GM23338 (cell line): ENCODE results near the gene HK1. TPM values are rescaled to one million over a fixed set of nuclear protein-coding genes. Genes with fewer than 3 reads are reported as not detected.

Experiments used
- ATAC-seq: fragments of 200-7000 bp; cut with Tn5 transposase; 3 replicates; pipeline ENCODE4 v1.9.1; 2020
- DNase-seq: peaks from one replicate; pipeline ENCODE4 v3.0.0-alpha.2; 2015; ENCODE audit warnings: low spot score
- H2AFZ ChIP-seq: fragments of 200-600 bp; sonication (generic); 2 replicates; pipeline ENCODE4 v1.8.0; 2016; ENCODE audit warnings: antibody characterized with exemption, mild to moderate bottlenecking, moderate library complexity
- H3F3A ChIP-seq: fragments of 200-600 bp; sonication (generic); replicated peaks from 2 replicates; pipeline ENCODE4 v1.8.0; 2017; ENCODE audit warnings: antibody characterized with exemption, mixed run types, low read depth
- H3K27ac ChIP-seq: fragments of 200-600 bp; sonication (generic); 2 replicates; pipeline ENCODE4 v1.6.1; 2016; ENCODE audit warnings: low read depth
- H3K27me3 ChIP-seq: fragments of 200-600 bp; sonication (generic); 2 replicates; pipeline ENCODE4 v1.8.0; 2016; ENCODE audit warnings: mild to moderate bottlenecking, mixed run types, moderate library complexity; ENCODE audit not compliant: insufficient read depth
- H3K36me3 ChIP-seq: fragments of 200-600 bp; sonication (generic); 2 replicates; pipeline ENCODE4 v1.8.0; 2016; ENCODE audit warnings: mild to moderate bottlenecking; ENCODE audit not compliant: insufficient read depth
- H3K4me1 ChIP-seq: fragments of 200-600 bp; sonication (generic); 2 replicates; pipeline ENCODE4 v1.8.0; 2016; ENCODE audit warnings: mild to moderate bottlenecking, moderate library complexity; ENCODE audit not compliant: insufficient read depth
- H3K4me2 ChIP-seq: fragments of 200-600 bp; sonication (generic); 2 replicates; pipeline ENCODE4 v1.7.1; 2017; ENCODE audit warnings: mixed run types
- H3K4me3 ChIP-seq: fragments of 200-600 bp; sonication (generic); 2 replicates; pipeline ENCODE4 v1.6.1; 2016; ENCODE audit warnings: mixed run types
- H3K79me2 ChIP-seq: fragments of 200-600 bp; sonication (generic); replicated peaks from 2 replicates; pipeline ENCODE4 v1.8.0; 2017; ENCODE audit warnings: mild to moderate bottlenecking; ENCODE audit not compliant: insufficient read depth
- H3K9me2 ChIP-seq: fragments of 200-600 bp; sonication (generic); 2 replicates; pipeline ENCODE4 v1.8.0; 2017; ENCODE audit not compliant: insufficient read depth
- H4K20me1 ChIP-seq: fragments of 200-600 bp; sonication (generic); replicated peaks from 2 replicates; pipeline ENCODE4 v1.8.0; 2017; ENCODE audit warnings: mild to moderate bottlenecking; ENCODE audit not compliant: insufficient read depth
- H3K27ac Mint-ChIP-seq: 2 replicates; pipeline ENCODE4 v1.8.0; 2020; ENCODE audit warnings: inconsistent platforms, mild to moderate bottlenecking, moderate library complexity, mixed read lengths
- H3K27me3 Mint-ChIP-seq: 3 replicates; pipeline ENCODE4 v1.8.0; 2022; ENCODE audit warnings: low read depth, mild to moderate bottlenecking, moderate library complexity, mixed read lengths, inconsistent platforms; ENCODE audit not compliant: insufficient read depth, poor library complexity
- H3K36me3 Mint-ChIP-seq: 3 replicates; pipeline ENCODE4 v1.8.0; 2021; ENCODE audit warnings: low read depth, mild to moderate bottlenecking, inconsistent platforms, moderate library complexity, mixed read lengths
- H3K4me1 Mint-ChIP-seq: 3 replicates; pipeline ENCODE4 v1.8.0; 2020; ENCODE audit warnings: mild to moderate bottlenecking, inconsistent platforms, mixed read lengths
- H3K4me3 Mint-ChIP-seq: 3 replicates; pipeline ENCODE4 v1.8.0; 2021; ENCODE audit warnings: moderate library complexity, mild to moderate bottlenecking, inconsistent platforms, mixed read lengths
- H3K9me3 Mint-ChIP-seq: 3 replicates; pipeline ENCODE4 v1.8.0; 2020; ENCODE audit warnings: moderate library complexity, mild to moderate bottlenecking, inconsistent platforms, mixed read lengths
- CTCF ChIP-seq, 2 experiments: fragments of 200-600 bp in 1 of 2; sonication (generic) in 1 of 2; conservative IDR thresholded peaks; 2 replicates each; pipeline versions ENCODE4 v1.5.1 to v1.6.1; 2016 to 2017; ENCODE audit warnings: antibody characterized with exemption in 2 of 2, low read depth in 2 of 2, mild to moderate bottlenecking in 2 of 2, moderate library complexity in 1 of 2
- ETS1 ChIP-seq: IDR thresholded peaks from 2 replicates; pipeline ENCODE4 v1.6.1; 2016; ENCODE audit warnings: antibody characterized with exemption
- EZH2phosphoT487 ChIP-seq: fragments of 200-600 bp; sonication (generic); IDR thresholded peaks from one replicate; pipeline ENCODE4 v1.8.1; 2018; ENCODE audit warnings: antibody characterized with exemption; ENCODE audit not compliant: unreplicated experiment
- JUNB ChIP-seq: IDR thresholded peaks from one replicate; pipeline ENCODE4 v1.6.1; 2016; ENCODE audit warnings: antibody characterized with exemption; ENCODE audit not compliant: unreplicated experiment
- NANOG ChIP-seq: IDR thresholded peaks from 2 replicates; pipeline ENCODE4 v1.6.1; 2016; ENCODE audit warnings: antibody characterized with exemption, borderline replicate concordance
- POLR2AphosphoS5 ChIP-seq: IDR thresholded peaks from 2 replicates; pipeline ENCODE4 v1.6.1; 2016; ENCODE audit warnings: antibody characterized with exemption, low read depth
- STAT1 ChIP-seq: IDR thresholded peaks from one replicate; pipeline ENCODE4 v1.6.1; 2016; ENCODE audit warnings: antibody characterized with exemption; ENCODE audit not compliant: unreplicated experiment
- ZNF331 ChIP-seq: fragments of 250-450 bp; sonication (Bioruptor Pico); IDR thresholded peaks from 2 replicates; pipeline ENCODE4 v1.5.0; 2020; ENCODE audit warnings: low read depth, mild to moderate bottlenecking, moderate library complexity
- polyA plus RNA-seq: library from polyadenylated mRNA; unstranded; fragments of >200 nt; fragmentation: Nextera tagmentation; extraction: Ambion mirVana; gene quantifications from 2 replicates; pipeline ENCODE4 v1.2.1, GENCODE V29; 2016
- total RNA-seq: library from RNA; depleted of rRNA; stranded (reverse); fragments of >200 nt; shearing (Covaris generic); gene quantifications from 2 replicates; pipeline ENCODE4 v1.2.3, GENCODE V29; 2014
- TF ChIP-seq, protein P1 (sequence below): IDR thresholded peaks from one replicate; pipeline ENCODE4 v1.6.1; 2018; ENCODE audit warnings: antibody characterized with exemption; ENCODE audit not compliant: unreplicated experiment

Gene HK1
- total and polyA plus RNA-seq, 2 experiments from 2014 or later: 76.6 to 229 TPM

GRCh38 chr10:69414036-69415018 lies 136.0 kb downstream of the HK1 start:
- no peaks in the 10 kb centered on the region for H4K20me1 ChIP-seq

More at GRCh38 chr10:69414036-69415018, 136.0 kb downstream of the HK1 start:
- no peak overlapping the region for H3K27ac ChIP-seq
- H3F3A ChIP-seq: no peaks in the 10 kb centered on the region
- no peaks in the 10 kb centered on the region for H3K36me3 Mint-ChIP-seq
- DNase-seq (no peak), ATAC-seq (no peak)
- H3K27ac Mint-ChIP-seq: no peak overlapping the region
- no peaks in the 10 kb centered on the region for H3K4me1 ChIP-seq
- H3K4me3 ChIP-seq: no peak overlapping the region
- no peaks in the 10 kb centered on the region for H3K36me3 ChIP-seq
- H3K79me2 ChIP-seq: no peaks in the 10 kb centered on the region
- peaks cover 3% of the 10 kb centered on the region; the same call in 1 of the 2 replicates for H3K27me3 ChIP-seq
- peaks cover 6% of the 10 kb centered on the region for H3K4me1 Mint-ChIP-seq
- H3K9me3 Mint-ChIP-seq: no peaks in the 10 kb centered on the region
- H3K4me2 ChIP-seq: no peak overlapping the region
- no peaks in the 10 kb centered on the region for H3K9me2 ChIP-seq
- TF ChIP-seq, protein P1, sequence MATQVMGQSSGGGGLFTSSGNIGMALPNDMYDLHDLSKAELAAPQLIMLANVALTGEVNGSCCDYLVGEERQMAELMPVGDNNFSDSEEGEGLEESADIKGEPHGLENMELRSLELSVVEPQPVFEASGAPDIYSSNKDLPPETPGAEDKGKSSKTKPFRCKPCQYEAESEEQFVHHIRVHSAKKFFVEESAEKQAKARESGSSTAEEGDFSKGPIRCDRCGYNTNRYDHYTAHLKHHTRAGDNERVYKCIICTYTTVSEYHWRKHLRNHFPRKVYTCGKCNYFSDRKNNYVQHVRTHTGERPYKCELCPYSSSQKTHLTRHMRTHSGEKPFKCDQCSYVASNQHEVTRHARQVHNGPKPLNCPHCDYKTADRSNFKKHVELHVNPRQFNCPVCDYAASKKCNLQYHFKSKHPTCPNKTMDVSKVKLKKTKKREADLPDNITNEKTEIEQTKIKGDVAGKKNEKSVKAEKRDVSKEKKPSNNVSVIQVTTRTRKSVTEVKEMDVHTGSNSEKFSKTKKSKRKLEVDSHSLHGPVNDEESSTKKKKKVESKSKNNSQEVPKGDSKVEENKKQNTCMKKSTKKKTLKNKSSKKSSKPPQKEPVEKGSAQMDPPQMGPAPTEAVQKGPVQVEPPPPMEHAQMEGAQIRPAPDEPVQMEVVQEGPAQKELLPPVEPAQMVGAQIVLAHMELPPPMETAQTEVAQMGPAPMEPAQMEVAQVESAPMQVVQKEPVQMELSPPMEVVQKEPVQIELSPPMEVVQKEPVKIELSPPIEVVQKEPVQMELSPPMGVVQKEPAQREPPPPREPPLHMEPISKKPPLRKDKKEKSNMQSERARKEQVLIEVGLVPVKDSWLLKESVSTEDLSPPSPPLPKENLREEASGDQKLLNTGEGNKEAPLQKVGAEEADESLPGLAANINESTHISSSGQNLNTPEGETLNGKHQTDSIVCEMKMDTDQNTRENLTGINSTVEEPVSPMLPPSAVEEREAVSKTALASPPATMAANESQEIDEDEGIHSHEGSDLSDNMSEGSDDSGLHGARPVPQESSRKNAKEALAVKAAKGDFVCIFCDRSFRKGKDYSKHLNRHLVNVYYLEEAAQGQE: no peak
- TF ChIP-seq JUNB: no peak
- TF ChIP-seq ZNF331: no peak
- TF ChIP-seq NANOG: no peak
- TF ChIP-seq EZH2phosphoT487: no peak
- no peak for TF ChIP-seq POLR2AphosphoS5
- no peak for TF ChIP-seq ETS1
- TF ChIP-seq STAT1: no peak
- no peak for TF ChIP-seq CTCF (conservative IDR thresholded peaks at IDR 0.05; ENCODE audit: low read depth in 2 of 2)
- no peak overlapping the region for H3K4me3 Mint-ChIP-seq
- peaks cover 3% of the 10 kb centered on the region for H3K27me3 Mint-ChIP-seq
- H2AFZ ChIP-seq: no peak overlapping the region
